Gastrocnemius medialis (tissue), 4 donors: ENCODE data around the gene SLC46A1. TPM values are rescaled to one million over a fixed set of nuclear protein-coding genes. Genes with fewer than 3 reads are reported as not detected.

Experiments used
- ATAC-seq, 2 donors: fragments of 150-250 bp; one replicate each; pipeline ENCODE4 v1.9.1; 2016
- DNase-seq, 2 donors: peaks; one replicate each; pipeline ENCODE4 v3.0.0-alpha.2; 2019
- H3K27ac ChIP-seq, 4 donors: fragments of 200-600 bp; sonication (generic); 1 replicate in 1 of 4; 2 replicates in 3 of 4; pipeline ENCODE4 v1.5.1; 2016 to 2018; ENCODE audit warnings: mild to moderate bottlenecking in 2 of 4, moderate library complexity in 1 of 4
- H3K27me3 ChIP-seq, 3 donors: fragments of 200-600 bp; sonication (generic) in 2 of 3; 1 replicate in 1 of 3; 2 replicates in 2 of 3; pipeline versions ENCODE4 v1.5.1 to v1.6.0; 2016 to 2019; ENCODE audit warnings: mild to moderate bottlenecking in 1 of 3, moderate library complexity in 1 of 3
- H3K36me3 ChIP-seq, 2 donors: fragments of 200-600 bp; sonication (generic) in 1 of 2; one replicate each; pipeline ENCODE4 v1.5.1; 2017 to 2018
- H3K4me1 ChIP-seq, 2 donors: fragments of 200-600 bp; sonication (generic) in 1 of 2; one replicate each; pipeline ENCODE4 v1.5.1; 2016 to 2017; ENCODE audit warnings: mild to moderate bottlenecking in 2 of 2
- H3K4me3 ChIP-seq, 4 donors: fragments of 200-600 bp; sonication (generic) in 3 of 4; 1 replicate in 1 of 4; 2 replicates in 3 of 4; pipeline ENCODE4 v1.5.1; 2016 to 2019; ENCODE audit warnings: mild to moderate bottlenecking in 2 of 4
- H3K9me3 ChIP-seq, 3 donors: fragments of 200-600 bp; sonication (generic) in 2 of 3; 1 replicate in 1 of 3; 2 replicates in 2 of 3; pipeline ENCODE4 v1.5.1; 2016 to 2019
- CTCF ChIP-seq, 5 experiments: fragments of 450-650 bp in 3 of 5; fragments of 200-600 bp in 2 of 5; sonication (generic) in 2 of 5; IDR thresholded peaks in 4 of 5; conservative IDR thresholded peaks in 1 of 5; 1 replicate in 4 of 5; 2 replicates in 1 of 5; pipeline ENCODE4 v1.5.1; 2016 to 2019; ENCODE audit warnings: antibody characterized with exemption in 5 of 5, mild to moderate bottlenecking in 3 of 5, moderate library complexity in 3 of 5
- POLR2A ChIP-seq, 2 donors: fragments of 450-650 bp; IDR thresholded peaks; one replicate each; pipeline ENCODE4 v1.6.1; 2017; ENCODE audit warnings: antibody characterized with exemption in 2 of 2, mild to moderate bottlenecking in 2 of 2, moderate library complexity in 2 of 2
- in situ Hi-C, 4 donors: fragments of 200-750 bp; cut with MboI; loops; one replicate each; pipeline versions ENCODE4 v1.15.0 to v1.8.0; 2017; ENCODE audit warnings: low sequenced_read_pairs in 4 of 4
- intact Hi-C: fragments of 100-400 bp; cut with DNase I; formaldehyde crosslinking; loops from one replicate; pipeline ENCODE4 v1.15.1; 2023; ENCODE audit warnings: low total_unique reads
- total RNA-seq, 4 donors: library from RNA; depleted of rRNA; stranded (reverse); fragments of >200 nt; gene quantifications; one replicate each; pipeline versions ENCODE4 v1.1.0 to v1.2.3, GENCODE V29; 2016

Gene SLC46A1
- total RNA-seq, 4 donors from 2014 or later = 1.9 to 3.5 (median 2.4) TPM

- DNase-seq (no peak), ATAC-seq (no peak)
- Histone ChIP-seq H3K9me3 (no peaks in the 10 kb centered on the region), H3K4me3 (no peak overlapping the region), H3K27ac (no peak overlapping the region), H3K4me1 (peaks cover 8 to 15% of the 10 kb centered on the region in 2 donors), H3K27me3 (no peaks in the 10 kb centered on the region), H3K36me3 (peaks cover 0 to 18% of the 10 kb centered on the region in 2 donors)
- no peak for TF ChIP-seq POLR2A (IDR thresholded peaks at IDR 0.05)
- TF ChIP-seq CTCF (IDR thresholded peaks at IDR 0.05 in 4 of 5, conservative IDR thresholded peaks at IDR 0.05 in 1 of 5) = no peak
- intact Hi-C loops (no loop called here), in situ Hi-C loops (loop anchor here in 1 of 4 donors (25.0 kb wide), 2 partner anchors 108 to 167 kb away; partner anchors contain the start of gene FOXN1)
Measured at GRCh38 chr17:28404007-28404406, 2.0 kb downstream of the SLC46A1 start.

GRCh38 chr17:28402844-28403243, 3.2 kb downstream of the SLC46A1 start:
- H3K9me3 ChIP-seq = no peaks in the 10 kb centered on the region
- no peak overlapping the region for H3K27ac ChIP-seq
- TF ChIP-seq CTCF (IDR thresholded peaks at IDR 0.05 in 4 of 5, conservative IDR thresholded peaks at IDR 0.05 in 1 of 5) (no peak), POLR2A (IDR thresholded peaks at IDR 0.05) (no peak)
- ATAC-seq = no peak
- in situ Hi-C loops (loop anchor here in 1 of 4 donors (25.0 kb wide), 2 partner anchors 109 to 166 kb away; partner anchors contain the start of gene FOXN1), intact Hi-C loops (no loop called here)
- peaks cover 8 to 15% of the 10 kb centered on the region in 2 donors for H3K4me1 ChIP-seq
- H3K36me3 ChIP-seq = peaks cover 0 to 18% of the 10 kb centered on the region in 2 donors
- H3K4me3 ChIP-seq = no peak overlapping the region
- DNase-seq = no peak
- no peaks in the 10 kb centered on the region for H3K27me3 ChIP-seq

GRCh38 chr17:28402224-28402630, 3.8 kb downstream of the SLC46A1 start:
- TF ChIP-seq POLR2A (IDR thresholded peaks at IDR 0.05) (no peak), CTCF (IDR thresholded peaks at IDR 0.05 in 4 of 5, conservative IDR thresholded peaks at IDR 0.05 in 1 of 5) (no peak)
- no peak for ATAC-seq
- no peaks in the 10 kb centered on the region for H3K27me3 ChIP-seq
- in situ Hi-C loops (loop anchor here in 1 of 4 donors (25.0 kb wide), 2 partner anchors 110 to 165 kb away; partner anchors contain the start of gene FOXN1), intact Hi-C loops (no loop called here)
- DNase-seq = no peak
- peaks cover 0 to 18% of the 10 kb centered on the region in 2 donors for H3K36me3 ChIP-seq
- H3K4me3 ChIP-seq = no peak overlapping the region
- H3K27ac ChIP-seq = no peak overlapping the region
- H3K9me3 ChIP-seq = no peaks in the 10 kb centered on the region
- peaks cover 8 to 15% of the 10 kb centered on the region in 2 donors for H3K4me1 ChIP-seq

- Histone ChIP-seq H3K4me3 (no peak overlapping the region), H3K9me3 (no peaks in the 10 kb centered on the region), H3K36me3 (peaks cover 0 to 18% of the 10 kb centered on the region in 2 donors), H3K27me3 (no peaks in the 10 kb centered on the region), H3K27ac (no peak overlapping the region), H3K4me1 (peaks cover under 1 to 2% of the 10 kb centered on the region in 2 donors)
- no peak for TF ChIP-seq POLR2A (IDR thresholded peaks at IDR 0.05)
- in situ Hi-C loops (loop anchor here in 2 of 4 donors (5.0 to 25.0 kb wide), 3 partner anchors 47 to 163 kb away; partner anchors contain the start of gene FOXN1 (in 1 of the 2)), intact Hi-C loops (no loop called here)
- no peak for ATAC-seq
- no peak for DNase-seq
Measured at GRCh38 chr17:28399808-28400207, 6.2 kb downstream of the SLC46A1 start.

- TF ChIP-seq POLR2A (IDR thresholded peaks at IDR 0.05) (no peak), CTCF (IDR thresholded peaks at IDR 0.05 in 4 of 5, conservative IDR thresholded peaks at IDR 0.05 in 1 of 5) (no peak)
- in situ Hi-C loops (loop anchor here in 1 of 4 donors (5.0 kb wide), 1 partner anchor 49 kb away; no protein-coding TSS in a partner anchor), intact Hi-C loops (no loop called here)
- DNase-seq (no peak), ATAC-seq (no peak)
- Histone ChIP-seq H3K4me3 (no peak overlapping the region), H3K4me1 (no peaks in the 10 kb centered on the region), H3K9me3 (no peaks in the 10 kb centered on the region), H3K36me3 (peaks cover 0 to 18% of the 10 kb centered on the region in 2 donors), H3K27ac (no peak overlapping the region), H3K27me3 (no peaks in the 10 kb centered on the region)
Measured at GRCh38 chr17:28398280-28398981, 7.6 kb downstream of the SLC46A1 start.
